Measurements from ENCODE around the gene GRIN2B. TPM values are rescaled to one million over a fixed set of nuclear protein-coding genes. Genes with fewer than 3 reads are reported as not detected.

GRIN2B gene
- total RNA-seq, 1 experiment from 2014 or later: not detected

DNA sequence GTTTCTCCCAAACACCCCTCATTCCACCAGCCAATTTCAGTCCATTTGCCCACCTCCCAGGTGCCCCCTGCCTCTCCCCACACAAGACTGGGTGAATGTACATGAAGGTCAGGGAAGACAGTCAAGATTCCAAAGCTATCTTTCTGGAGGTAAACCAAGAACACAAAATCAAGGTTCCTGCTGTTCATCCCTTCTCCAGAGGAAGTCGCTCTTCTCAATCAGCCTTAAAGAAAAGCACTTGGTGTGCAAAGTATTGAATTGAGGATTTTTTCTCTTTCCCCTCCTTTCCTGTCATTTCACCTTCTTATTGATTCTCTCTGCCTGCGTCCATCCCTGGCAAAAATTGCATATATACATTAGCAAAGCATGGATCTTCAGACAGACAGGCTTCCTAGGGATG, 4.5 kb downstream of the GRIN2B start:
- Histone ChIP-seq H3K27me3 (replicated peaks; ENCODE audit: insufficient read depth, low read depth, low read length, poor library complexity) (peaks cover 98% of the 10 kb centered on the region), H3K4me1 (ENCODE audit: insufficient read depth, low read length, poor library complexity, severe bottlenecking) (peaks cover 10% of the 10 kb centered on the region), H3K4me3 (ENCODE audit: low read depth, low read length, poor library complexity, severe bottlenecking) (no peak overlapping the region), H3K27ac (ENCODE audit: low read depth, low read length, poor library complexity, severe bottlenecking) (no peak overlapping the region), H3K36me3 (ENCODE audit: insufficient read depth, low read length, poor library complexity, severe bottlenecking) (no peaks in the 10 kb centered on the region), H3K9me3 (ENCODE audit: low read depth, low read length, poor library complexity, severe bottlenecking) (no peaks in the 10 kb centered on the region)
- DNase-seq (ENCODE audit: low spot score): no peak
- peak; percentile 42 for TF ChIP-seq CTCF (conservative IDR thresholded peaks at IDR 0.05; ENCODE audit: low read depth, low read length)
- TF ChIP-seq EZH2 (IDR thresholded peaks at IDR 0.05; ENCODE audit: borderline replicate concordance, low read depth, low read length, poor library complexity, severe bottlenecking): no peak
- POLR2A ChIA-PET (ENCODE audit: low non-redundant PET): interaction anchor here (0.6 kb wide), 1 partner anchor 435 kb away, joined by 6 read pairs; no protein-coding TSS in a partner anchor
- CTCF ChIA-PET: no interaction called here
- intact Hi-C loops (cut with micrococcal nuclease; ENCODE audit: unreplicated experiment): no loop called here
- no TSS peak for BruUV-seq (replicated peaks)

GRCh38 chr12:13976028-13976584, 5.3 kb downstream of the GRIN2B start:
- TF ChIP-seq CTCF (conservative IDR thresholded peaks at IDR 0.05; ENCODE audit: low read depth, low read length) (no peak), EZH2 (IDR thresholded peaks at IDR 0.05; ENCODE audit: borderline replicate concordance, low read depth, low read length, poor library complexity, severe bottlenecking) (no peak)
- no peaks in the 10 kb centered on the region for H3K9me3 ChIP-seq (ENCODE audit: low read depth, low read length, poor library complexity, severe bottlenecking)
- peaks cover 99% of the 10 kb centered on the region for H3K27me3 ChIP-seq (replicated peaks; ENCODE audit: insufficient read depth, low read depth, low read length, poor library complexity)
- no peak overlapping the region for H3K4me3 ChIP-seq (ENCODE audit: low read depth, low read length, poor library complexity, severe bottlenecking)
- intact Hi-C loops (cut with micrococcal nuclease; ENCODE audit: unreplicated experiment): no loop called here
- BruUV-seq (replicated peaks): no TSS peak
- DNase-seq (ENCODE audit: low spot score): peak; percentile 9
- H3K27ac ChIP-seq (ENCODE audit: low read depth, low read length, poor library complexity, severe bottlenecking): no peak overlapping the region
- peaks cover 4% of the 10 kb centered on the region for H3K4me1 ChIP-seq (ENCODE audit: insufficient read depth, low read length, poor library complexity, severe bottlenecking)
- ChIA-PET POLR2A (ENCODE audit: low non-redundant PET) (no interaction called here), CTCF (no interaction called here)
- no peaks in the 10 kb centered on the region for H3K36me3 ChIP-seq (ENCODE audit: insufficient read depth, low read length, poor library complexity, severe bottlenecking)

- Histone ChIP-seq H3K36me3 (ENCODE audit: insufficient read depth, low read length, poor library complexity, severe bottlenecking) (no peaks in the 10 kb centered on the region), H3K27me3 (replicated peaks; ENCODE audit: insufficient read depth, low read depth, low read length, poor library complexity) (peaks cover 95% of the 10 kb centered on the region), H3K9me3 (ENCODE audit: low read depth, low read length, poor library complexity, severe bottlenecking) (no peaks in the 10 kb centered on the region), H3K27ac (ENCODE audit: low read depth, low read length, poor library complexity, severe bottlenecking) (no peak overlapping the region), H3K4me1 (ENCODE audit: insufficient read depth, low read length, poor library complexity, severe bottlenecking) (no peaks in the 10 kb centered on the region), H3K4me3 (ENCODE audit: low read depth, low read length, poor library complexity, severe bottlenecking) (no peak overlapping the region)
- ChIA-PET POLR2A (ENCODE audit: low non-redundant PET) (no interaction called here), CTCF (no interaction called here)
- intact Hi-C loops (cut with micrococcal nuclease; ENCODE audit: unreplicated experiment): no loop called here
- DNase-seq (ENCODE audit: low spot score): no peak
- TF ChIP-seq CTCF (conservative IDR thresholded peaks at IDR 0.05; ENCODE audit: low read depth, low read length) (no peak), EZH2 (IDR thresholded peaks at IDR 0.05; ENCODE audit: borderline replicate concordance, low read depth, low read length, poor library complexity, severe bottlenecking) (no peak)
- BruUV-seq (replicated peaks): no TSS peak
Measured at GRCh38 chr12:13973996-13974395, 7.4 kb downstream of the GRIN2B start.

All from A673 (cell line).